ENCODE measurements around the gene ACTMAP. TPM values are rescaled to one million over a fixed set of nuclear protein-coding genes. Genes with fewer than 3 reads are reported as not detected.

The ACTMAP gene
- total and polyA plus RNA-seq, 2 of the 13 experiments (the other 11 are each of a cell fraction or from before 2014, with no cell fraction given) = 2.2 to 7.9 TPM

DNA sequence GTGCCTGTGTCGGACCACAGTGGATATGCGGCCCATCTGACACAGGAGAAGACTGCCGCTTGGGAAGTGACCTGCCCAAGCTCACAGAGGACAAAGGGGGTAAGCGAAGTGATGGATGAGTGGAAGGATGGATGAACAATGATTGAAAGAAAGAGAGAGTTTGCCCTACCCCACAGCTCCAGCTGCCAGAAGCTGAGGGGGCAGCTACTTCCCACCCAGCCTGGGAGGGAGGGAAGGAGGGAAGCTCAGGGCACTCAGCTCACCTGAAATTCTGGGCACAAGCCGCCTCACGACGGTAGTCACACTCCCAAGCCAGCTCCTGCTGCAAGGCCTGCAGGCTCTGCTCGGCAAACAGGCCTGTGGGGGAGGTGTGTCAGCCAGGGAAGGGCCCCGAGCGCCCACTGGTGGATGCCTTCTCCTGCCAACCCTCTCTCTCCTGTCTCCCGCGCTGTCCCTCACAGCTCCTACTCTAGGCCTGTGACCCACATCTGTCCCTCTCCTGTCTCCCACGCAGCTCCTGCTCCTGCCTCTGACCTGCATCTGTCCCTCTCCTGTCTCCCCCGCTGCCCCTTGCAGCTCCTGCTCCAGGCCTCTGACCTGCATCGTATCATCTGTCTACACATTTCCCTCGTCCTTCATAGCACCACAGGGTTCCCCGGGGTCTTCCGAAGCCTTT lies 47.8 kb downstream of the ACTMAP start (continued):
- TF ChIP-seq ZNF562 (CRISPR knock-in tag; IDR thresholded peaks at IDR 0.05; ENCODE audit: borderline replicate concordance) (no peak), CREB3 (CRISPR knock-in tag; IDR thresholded peaks at IDR 0.05) (no peak), HMGXB4 (CRISPR knock-in tag; IDR thresholded peaks at IDR 0.05; ENCODE audit: borderline replicate concordance in 1 of 2, low read depth in 1 of 2) (0 out of 4 replicates have a peak, but pooled peaks have one; percentile 34 to 39), MTA3 (CRISPR knock-in tag; IDR thresholded peaks at IDR 0.05) (no peak), ZNF34 (CRISPR knock-in tag; IDR thresholded peaks at IDR 0.05; ENCODE audit: borderline replicate concordance) (0 out of 2 replicates have a peak, but pooled peaks have one; percentile 15), AKAP8 (CRISPR knock-in tag; IDR thresholded peaks at IDR 0.05) (no peak), ATF7 (IDR thresholded peaks at IDR 0.05) (no peak), ATF7 (CRISPR knock-in tag; IDR thresholded peaks at IDR 0.05) (no peak), IKZF4 (CRISPR knock-in tag; IDR thresholded peaks at IDR 0.05; ENCODE audit: borderline replicate concordance, low read depth, not compliant biosample characterization) (no peak), ZNF891 (CRISPR knock-in tag; IDR thresholded peaks at IDR 0.05) (no peak), TMF1 (CRISPR knock-in tag; IDR thresholded peaks at IDR 0.05; ENCODE audit: low read depth) (no peak), ZNF143 (CRISPR knock-in tag; IDR thresholded peaks at IDR 0.05) (no peak), HOXD1 (CRISPR knock-in tag; IDR thresholded peaks at IDR 0.05) (no peak), ZNF484 (CRISPR knock-in tag; IDR thresholded peaks at IDR 0.05; ENCODE audit: borderline replicate concordance, low read depth) (no peak), RBM39 (IDR thresholded peaks at IDR 0.05; ENCODE audit: low read depth, low read length, poor library complexity, severe bottlenecking) (no peak), FOXO1 (CRISPR knock-in tag; IDR thresholded peaks at IDR 0.05) (0 out of 2 replicates have a peak, but pooled peaks have one; percentile 8)
- TF ChIP-seq, protein P1, sequence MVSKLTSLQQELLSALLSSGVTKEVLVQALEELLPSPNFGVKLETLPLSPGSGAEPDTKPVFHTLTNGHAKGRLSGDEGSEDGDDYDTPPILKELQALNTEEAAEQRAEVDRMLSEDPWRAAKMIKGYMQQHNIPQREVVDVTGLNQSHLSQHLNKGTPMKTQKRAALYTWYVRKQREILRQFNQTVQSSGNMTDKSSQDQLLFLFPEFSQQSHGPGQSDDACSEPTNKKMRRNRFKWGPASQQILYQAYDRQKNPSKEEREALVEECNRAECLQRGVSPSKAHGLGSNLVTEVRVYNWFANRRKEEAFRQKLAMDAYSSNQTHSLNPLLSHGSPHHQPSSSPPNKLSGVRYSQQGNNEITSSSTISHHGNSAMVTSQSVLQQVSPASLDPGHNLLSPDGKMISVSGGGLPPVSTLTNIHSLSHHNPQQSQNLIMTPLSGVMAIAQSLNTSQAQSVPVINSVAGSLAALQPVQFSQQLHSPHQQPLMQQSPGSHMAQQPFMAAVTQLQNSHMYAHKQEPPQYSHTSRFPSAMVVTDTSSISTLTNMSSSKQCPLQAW (CRISPR knock-in tag; IDR thresholded peaks at IDR 0.05) = no peak
- TF ChIP-seq, protein P2, sequence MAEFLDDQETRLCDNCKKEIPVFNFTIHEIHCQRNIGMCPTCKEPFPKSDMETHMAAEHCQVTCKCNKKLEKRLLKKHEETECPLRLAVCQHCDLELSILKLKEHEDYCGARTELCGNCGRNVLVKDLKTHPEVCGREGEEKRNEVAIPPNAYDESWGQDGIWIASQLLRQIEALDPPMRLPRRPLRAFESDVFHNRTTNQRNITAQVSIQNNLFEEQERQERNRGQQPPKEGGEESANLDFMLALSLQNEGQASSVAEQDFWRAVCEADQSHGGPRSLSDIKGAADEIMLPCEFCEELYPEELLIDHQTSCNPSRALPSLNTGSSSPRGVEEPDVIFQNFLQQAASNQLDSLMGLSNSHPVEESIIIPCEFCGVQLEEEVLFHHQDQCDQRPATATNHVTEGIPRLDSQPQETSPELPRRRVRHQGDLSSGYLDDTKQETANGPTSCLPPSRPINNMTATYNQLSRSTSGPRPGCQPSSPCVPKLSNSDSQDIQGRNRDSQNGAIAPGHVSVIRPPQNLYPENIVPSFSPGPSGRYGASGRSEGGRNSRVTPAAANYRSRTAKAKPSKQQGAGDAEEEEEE (CRISPR knock-in tag; IDR thresholded peaks at IDR 0.05; ENCODE audit: borderline replicate concordance) = no peak
- TF ChIP-seq, protein P3, sequence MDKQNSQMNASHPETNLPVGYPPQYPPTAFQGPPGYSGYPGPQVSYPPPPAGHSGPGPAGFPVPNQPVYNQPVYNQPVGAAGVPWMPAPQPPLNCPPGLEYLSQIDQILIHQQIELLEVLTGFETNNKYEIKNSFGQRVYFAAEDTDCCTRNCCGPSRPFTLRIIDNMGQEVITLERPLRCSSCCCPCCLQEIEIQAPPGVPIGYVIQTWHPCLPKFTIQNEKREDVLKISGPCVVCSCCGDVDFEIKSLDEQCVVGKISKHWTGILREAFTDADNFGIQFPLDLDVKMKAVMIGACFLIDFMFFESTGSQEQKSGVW (CRISPR knock-in tag; IDR thresholded peaks at IDR 0.05; ENCODE audit: borderline replicate concordance) = no peak
